Stimulated activated CD4-positive, alpha-beta T cell treated with anti-CD3 and anti-CD28 coated beads, TNF-alpha, amount 100 ng/mL, for 24 hours (primary cell): Measurements from ENCODE around the gene SFN.
"Not testable (repeated sequence)": the region's sequence is repeated elsewhere in the genome, so short reads cannot be mapped to it uniquely, and the experiment has no call there.

ENCODE experiments used
- DNase-seq, 3 experiments: peaks; one replicate each; pipeline ENCODE4 v3.0.0-alpha.2; 2020; ENCODE audit warnings: low read depth in 3 of 3

The SFN gene

DNA sequence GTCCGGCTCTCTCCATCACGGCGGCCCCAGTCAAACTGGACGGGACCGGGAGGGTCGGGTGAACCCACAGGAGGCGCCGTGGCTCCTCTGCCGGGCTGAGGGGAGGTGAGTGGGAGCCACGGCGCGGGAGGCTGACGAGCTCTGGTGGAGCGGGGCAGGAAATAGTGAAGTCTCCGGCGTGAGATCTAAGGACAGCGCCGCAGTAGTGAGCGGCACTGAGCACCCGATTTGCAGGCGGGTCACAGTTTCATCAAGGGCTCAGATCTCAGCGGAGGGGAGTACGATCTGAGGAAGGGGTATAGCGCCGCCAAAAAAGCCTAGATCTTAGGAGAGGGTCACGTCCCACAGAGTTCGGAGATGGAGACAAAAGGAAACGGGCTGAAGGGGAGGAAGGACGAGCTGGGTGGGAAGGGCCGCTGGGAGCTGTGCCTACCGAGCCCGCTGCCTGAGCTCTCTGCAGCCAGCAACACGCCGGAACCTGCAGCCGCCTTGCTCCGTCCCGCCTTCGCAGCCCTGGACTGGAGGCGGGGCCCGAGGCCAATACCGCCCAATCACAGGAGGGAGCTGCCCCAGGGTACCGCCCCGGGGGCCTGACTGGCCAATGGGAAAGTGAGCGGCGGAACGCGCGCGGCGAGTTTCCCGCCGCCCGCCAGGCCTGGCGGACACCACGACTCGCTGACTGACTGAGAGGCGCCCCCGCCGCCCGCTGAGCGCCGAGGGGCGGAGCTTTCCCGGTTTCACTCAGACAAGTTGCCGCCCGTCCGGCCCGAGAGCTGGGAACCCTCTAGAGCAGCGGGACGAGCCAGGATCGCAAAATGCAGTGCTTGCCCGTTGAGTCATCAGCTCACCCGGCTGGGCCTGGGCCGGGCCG is 1.9 kb downstream of the SFN start:
- peak; percentile 85 to 96 (median 87) for DNase-seq

DNA sequence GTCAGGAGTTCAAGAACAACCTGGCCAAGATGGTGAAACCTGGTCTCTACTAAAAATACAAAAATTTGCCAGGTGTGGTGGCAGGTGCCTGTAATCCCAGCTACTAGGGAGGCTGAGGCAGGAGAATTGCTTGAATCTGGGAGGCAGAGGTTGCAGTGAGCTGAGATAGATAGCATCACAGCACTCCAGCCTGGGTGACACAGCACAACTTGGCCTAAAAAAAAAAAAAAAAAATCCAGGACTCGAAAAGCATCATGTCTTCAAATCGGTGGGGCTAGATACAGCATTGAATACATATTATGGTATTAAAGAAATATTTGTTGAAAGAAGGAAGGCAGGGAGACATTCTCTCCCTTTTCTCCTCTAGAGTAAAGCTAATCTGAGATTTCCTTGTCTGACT is 10.1 kb downstream of the SFN start:
- not testable (repeated sequence) for DNase-seq

DNA sequence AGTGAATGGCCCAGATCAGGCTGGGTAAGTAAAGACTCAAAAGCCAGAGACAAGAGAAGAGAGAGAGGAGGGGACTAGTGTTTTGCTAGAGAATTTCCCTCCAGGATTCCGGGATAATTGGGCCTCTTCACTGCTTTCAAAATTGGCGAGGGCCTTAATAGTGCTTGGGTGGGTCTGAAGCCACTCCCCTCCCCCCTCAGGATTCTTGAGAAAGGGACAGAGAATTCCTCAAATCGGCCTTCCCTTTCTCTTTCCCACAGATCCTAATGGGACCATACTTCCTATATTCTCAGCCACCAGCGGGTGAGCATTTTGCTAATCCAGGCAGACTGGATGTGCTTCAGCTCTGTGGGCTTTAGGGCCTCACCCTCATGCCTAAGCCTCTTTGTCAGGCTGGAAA is 11.9 kb downstream of the SFN start:
- DNase-seq: no peak

DNA sequence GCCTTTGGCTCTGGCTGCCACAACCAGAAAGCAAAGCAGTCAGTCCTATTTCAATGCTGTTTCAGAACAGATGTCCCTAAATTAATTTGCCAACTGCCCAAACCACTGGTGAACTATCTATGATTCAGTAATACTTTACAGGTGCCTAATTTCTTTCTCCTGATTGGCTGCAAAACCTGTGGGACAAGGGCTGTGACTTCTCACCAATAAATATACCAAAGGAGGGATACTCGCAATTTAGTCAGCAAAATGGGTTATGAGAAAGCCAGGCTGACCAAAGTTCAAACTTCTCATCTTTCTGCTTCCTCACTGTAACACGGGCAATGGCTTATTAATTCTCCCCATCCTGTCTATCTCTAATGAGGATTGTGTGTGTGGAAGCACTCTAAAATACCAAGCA is 14.4 kb downstream of the SFN start:
- DNase-seq: no peak

DNA sequence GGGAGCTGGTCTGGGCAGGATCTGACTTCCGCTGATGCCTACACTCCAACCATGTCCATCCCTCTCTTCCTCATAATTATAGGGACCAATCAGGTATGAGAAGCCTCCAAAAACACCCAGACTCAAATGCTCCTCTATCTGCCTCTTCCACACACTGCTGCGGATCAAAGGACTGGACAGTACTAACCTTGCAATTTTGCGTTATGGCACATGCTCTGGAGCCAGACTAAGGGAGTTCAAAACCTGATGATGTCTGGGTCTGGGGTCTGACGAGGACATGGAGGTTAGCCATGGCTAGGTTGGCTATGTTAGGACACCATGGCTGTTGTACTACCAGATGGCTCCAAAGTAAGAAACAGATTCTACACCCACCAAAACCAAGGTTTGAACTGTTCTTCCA is 16.8 kb downstream of the SFN start:
- DNase-seq: no peak

DNA sequence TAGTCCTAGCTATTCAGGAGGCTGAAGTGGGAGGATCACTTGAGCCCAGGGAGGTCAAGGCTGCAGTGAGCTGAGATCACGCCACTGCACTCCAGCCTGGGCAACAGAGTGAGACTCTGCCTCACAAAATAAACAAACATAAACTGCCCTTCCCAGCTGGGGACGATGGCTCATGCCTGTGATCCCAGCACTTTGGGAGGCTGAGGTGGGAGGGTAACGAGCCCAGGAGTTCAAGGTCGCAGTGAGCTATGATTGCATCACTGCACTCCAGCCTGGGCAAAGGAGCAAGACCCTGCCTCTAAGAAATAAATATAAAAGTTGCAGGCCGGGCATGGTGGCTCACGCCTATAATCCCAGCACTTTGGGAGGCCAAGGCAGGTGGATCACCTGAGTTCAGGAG is 18.7 kb downstream of the SFN start:
- DNase-seq: not testable (repeated sequence)

DNA sequence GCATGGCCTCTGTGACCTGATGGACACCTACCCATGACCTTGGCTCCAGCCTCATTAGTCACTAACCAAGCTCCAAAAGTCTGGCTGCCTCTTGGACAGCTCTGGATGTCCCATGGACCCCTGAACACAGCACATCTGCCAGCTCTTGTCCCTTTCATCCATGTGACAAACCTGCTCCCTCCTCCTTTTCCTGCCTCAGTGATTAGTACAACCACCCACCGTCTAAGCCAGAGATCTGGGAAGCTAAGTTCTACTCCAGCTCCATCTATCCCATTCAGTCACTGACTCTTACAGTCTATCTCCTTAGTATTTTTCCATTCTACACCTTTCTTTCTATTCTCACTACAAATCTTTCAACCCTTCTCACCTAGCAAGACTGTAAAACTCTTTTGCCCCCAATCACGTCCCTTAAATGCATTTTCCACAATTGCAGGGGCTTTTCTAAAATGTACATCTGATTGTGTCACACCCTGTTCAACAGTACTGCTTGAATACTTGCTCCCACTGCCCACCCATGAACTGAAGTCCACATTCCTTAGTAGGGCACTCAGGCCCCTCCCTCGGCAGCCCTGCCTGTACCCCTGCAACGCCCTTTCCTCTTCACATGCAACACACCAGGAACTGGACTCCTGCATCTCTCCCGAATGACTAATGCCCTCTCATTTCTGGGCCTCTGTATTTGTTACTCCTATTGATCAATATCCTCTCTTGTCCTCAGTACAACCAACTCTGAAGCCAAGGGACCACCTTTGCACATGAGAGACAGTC is 19.9 kb downstream of the SFN start:
- no peak for DNase-seq

DNA sequence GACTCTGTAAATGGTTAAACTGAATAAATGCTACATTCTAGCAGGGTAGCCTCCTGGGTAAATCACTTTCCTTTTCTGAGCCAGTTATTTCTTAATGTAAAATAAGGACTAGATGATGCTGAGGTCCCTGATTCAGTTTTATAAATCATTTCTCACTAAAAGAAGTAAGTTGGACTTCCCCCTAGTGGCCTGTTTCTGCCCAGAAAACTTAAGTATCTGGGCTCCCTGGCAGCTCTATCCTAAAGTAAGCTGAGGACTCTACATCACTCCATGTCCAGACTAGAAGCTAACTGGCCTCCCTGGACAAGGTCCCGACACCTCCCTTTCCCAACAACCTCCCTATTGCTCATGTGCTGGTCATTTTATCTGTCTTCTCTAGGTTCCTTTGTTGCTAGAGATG is 24.2 kb downstream of the SFN start:
- no peak for DNase-seq

DNA sequence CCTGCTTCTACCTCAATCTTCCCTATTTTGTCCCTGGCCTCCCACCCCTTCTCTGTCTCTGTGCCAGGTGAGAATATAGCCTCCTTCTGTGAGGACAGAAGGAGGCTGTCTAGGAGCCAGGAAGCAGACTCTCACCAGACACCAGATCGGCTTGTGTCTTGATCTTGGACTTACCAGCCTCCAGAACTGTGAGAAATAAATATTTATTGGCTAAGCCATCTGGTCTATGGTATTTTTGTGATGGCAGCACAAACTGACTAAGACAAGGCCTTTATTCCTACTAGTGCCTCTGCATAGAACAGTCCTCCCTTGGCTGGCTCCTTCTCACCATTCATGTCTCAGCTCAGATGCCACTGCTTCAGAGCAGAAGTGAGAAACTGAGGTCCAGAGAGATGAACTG is 25.3 kb downstream of the SFN start:
- DNase-seq: no peak

DNA sequence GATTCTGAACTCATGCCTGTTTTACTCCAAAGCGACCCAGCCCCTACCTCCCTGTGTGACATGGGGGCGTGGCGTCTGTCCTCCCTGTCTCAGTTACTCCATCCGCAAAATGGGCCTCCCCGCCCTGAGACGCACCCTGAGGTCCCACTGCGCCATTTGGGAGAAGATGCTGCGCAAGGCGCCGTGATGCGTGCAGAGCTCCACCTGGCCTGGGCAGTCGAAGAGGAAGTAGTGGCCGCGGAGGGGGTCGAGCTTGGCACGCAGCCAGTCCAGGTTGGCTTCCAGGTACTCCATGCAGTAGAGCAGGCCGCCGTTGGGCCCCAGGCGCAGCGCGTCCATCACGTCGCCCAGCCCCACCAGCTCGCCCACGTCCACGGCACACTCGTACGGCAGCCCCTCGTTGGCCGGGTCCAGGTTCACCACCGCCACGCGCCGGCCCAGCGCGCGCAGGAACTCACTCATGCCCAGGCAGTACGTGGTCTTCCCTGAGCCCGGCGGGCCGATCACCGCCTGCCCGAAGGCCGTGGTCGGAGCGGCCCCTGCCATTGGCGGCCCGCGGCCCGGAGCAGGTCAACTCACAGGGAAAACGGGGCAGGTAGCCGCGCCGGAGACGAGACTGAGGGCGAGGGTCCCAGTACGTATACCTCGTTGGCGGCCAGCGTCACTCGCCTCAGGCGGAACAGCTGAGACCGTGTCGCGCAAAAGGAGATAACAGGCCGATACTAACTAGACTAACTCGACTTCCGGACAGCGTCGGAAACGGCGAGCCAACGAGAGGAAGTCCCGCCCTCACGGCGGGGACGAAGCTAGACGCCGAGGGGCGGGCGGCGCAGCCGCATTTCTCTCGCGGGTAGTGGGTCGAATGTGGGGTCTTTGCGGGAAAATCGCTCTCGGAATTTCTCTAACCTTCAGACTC is 26.9 kb downstream of the SFN start, which contains the start of gene GPN2:
Gene GPN2 (minus strand): TSS at position 733 of the 916 bp plus-strand sequence. CDS start 187 bp downstream, at position 546.
- DNase-seq: peak; percentile 59 to 78 (median 60)

DNA sequence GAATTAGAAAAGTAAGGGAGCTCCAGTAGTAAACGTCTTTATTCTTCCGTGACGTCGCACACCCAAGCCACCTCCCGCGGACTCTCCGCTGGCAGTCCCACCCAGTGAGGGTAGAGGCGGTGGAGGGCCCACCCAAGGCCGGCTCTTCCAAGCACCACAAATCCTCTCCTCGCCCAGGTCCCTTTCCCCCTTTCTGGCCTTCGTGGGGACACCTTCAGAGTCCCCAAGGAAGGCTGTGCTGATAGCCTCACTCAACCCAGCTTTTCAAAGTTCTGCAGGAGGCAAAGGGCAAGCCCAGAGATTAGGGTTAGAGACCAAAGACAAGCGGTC is 27.5 kb downstream of the SFN start:
- DNase-seq: no peak

DNA sequence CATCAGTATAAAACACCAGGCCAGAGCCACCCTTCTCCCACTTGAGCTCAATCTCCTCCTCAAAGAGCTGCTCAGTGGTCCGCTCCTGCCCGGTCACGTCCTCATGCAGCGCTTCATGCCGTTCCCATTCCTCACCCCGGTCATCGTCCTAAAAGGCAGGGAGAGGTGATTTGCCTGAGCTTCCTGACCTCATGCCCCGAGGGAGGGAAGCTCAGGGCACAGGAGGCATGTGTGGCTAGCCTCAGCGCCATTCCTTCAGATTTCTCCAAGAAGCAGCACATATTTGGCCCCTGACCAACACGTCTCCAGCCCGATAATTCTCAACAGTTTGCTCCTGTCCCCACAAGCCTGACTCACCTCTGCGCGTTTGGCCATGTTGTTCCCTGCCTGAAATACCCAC is 31.3 kb downstream of the SFN start:
- DNase-seq: no peak

DNA sequence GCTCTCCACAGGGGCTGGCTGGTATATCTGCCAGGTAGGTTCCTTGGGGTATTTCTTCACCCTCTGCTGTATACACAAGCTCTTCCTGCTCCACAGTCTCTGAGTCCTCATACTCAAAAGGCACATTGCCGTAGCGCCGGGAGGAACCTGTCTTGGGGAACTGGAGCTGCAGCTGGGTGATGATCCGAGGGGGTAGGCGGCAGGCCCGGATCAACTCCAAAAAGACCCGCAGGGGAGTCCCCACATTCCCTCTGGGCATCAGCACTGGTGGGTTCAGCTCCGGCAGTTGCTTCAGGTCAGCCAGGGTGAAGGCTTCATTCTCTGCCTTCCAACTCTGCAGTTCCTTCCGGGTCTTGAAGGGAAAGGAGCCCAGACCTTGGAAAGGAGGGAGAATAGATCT is 34.4 kb downstream of the SFN start:
- DNase-seq: no peak

DNA sequence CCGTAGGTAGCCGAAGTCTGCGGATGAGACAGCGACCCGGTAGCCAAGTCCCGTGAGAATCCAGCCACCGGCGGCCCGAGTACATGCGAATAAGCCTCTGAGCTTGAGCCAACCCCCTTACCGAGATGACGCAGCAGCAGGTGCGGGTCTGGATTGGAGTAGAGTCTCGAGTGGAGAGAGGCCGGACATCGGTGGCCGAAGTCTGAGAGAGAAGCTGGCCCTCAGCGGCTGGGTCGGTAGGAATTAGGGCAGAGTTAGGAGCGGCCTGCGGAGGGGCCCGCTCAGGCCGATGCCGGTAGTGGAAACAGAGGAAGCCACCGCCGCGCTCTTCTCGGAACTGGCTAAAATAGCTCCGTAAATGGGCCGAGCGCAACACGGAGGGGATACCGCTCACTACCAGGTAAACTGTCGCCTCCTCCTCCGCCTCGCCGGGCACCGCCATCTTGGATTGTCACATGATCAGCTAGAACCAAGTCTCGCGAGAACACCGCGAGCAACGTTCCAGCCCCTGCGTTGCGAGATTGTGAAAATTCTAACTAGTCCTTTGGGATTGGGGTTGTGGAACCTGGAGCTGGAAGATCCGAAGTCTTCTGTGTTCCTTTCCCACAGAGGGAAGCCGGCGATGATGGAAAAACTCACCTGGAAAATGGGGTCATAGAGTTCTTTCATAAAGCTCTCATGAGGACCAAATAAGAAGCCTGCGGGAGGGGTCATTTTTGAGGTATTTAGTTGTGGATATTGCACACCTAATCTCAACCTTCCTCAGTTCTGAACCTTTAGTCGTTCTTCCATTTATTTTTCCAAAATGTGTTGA is 37.3 kb downstream of the SFN start, which contains the start of gene GPATCH3:
Gene GPATCH3 (minus strand): TSS at position 467 of the 814 bp plus-strand sequence. CDS start 25 bp downstream, at position 442.
- peak; percentile 72 to 88 (median 87) for DNase-seq

DNA sequence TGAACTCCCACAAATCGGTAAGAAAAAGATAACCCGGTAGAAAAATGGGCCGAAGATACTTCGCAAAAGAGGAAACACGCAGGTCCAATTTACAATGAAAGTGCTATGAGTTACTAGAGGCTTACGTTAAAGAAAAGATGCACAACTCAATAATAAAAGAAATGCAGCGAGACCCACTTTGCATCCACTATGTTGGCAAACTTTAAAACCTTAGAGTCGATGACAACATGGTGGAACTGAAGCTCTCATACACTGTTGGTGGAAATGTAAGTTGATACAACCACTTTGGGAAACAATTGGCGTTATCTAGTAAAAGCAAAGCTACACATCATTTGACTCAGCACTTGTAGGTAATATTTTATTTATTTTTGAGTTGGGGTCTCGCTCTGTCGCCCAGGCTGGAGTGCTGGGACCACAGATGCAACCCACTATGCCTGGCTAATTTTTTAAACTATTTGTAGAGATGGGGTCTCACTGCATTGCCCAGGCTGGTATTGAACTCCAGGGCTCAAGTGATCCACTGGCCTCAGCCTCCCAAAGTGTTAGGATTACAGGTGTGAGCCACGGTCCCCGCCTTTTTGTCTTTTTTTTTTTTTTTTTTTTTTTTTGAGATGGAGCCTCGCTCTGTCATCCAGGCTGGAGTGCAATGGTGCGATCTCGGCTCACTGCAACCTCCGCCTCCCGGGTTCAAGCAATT is 38.0 kb downstream of the SFN start:
- no peak for DNase-seq

DNA sequence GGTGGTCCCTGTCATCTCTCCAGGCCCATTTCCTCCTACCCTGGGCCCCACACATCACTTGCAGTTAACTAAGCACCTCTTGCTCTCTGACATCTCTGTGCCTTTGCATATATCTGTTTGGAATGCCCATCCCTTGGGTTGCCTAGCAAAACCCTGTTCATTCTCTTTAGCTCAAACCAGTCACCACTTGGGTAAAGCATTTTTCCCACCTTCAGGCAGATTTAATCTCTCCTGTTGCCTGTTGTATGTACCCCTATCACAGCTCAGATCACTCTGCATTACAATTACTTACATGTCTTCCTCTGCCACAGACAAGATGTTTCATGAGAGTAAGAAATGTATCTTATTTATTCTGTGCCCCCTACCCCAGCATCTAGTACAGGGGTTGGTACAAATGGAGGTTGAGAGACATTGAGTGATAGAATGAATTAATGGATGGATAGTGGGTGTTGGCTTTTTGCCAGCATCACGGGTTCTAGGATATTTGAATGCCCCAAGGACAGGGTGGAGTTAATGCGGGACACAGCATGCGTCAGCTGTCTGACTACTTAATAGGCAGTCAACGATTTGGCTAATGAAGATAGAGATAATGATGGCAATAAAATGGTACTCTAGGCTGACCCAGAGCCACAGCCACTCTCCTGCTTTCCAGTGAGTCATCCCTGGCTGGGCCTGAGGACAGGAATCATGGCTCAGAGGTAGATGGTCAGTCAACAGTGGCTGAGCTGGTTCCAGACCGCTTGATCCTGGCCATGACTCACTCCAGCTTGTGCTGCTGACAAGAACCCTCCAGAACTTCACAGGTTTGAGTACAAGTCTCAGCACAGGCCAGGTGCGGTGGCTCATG is 44.3 kb downstream of the SFN start:
- DNase-seq: no peak

DNA sequence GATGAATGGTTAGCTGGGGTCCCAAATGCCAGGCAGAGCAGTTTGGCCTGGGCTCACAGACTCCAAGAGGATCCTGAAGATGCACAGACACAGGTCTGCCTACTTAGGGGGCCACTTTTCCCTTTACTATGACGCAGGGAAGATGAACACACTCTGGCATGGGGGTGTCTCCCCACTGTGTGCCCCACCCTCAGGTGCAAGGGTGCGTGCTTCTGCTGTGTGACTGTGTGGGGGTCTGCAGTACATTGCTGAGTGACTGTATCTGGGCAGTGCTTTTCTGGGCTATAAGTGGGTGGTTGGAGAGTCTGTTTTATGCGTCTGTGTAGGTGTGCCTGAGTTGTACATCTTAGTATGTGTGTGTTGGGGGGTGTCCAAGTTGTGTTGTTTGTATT is 47.0 kb downstream of the SFN start:
- DNase-seq: no peak

DNA sequence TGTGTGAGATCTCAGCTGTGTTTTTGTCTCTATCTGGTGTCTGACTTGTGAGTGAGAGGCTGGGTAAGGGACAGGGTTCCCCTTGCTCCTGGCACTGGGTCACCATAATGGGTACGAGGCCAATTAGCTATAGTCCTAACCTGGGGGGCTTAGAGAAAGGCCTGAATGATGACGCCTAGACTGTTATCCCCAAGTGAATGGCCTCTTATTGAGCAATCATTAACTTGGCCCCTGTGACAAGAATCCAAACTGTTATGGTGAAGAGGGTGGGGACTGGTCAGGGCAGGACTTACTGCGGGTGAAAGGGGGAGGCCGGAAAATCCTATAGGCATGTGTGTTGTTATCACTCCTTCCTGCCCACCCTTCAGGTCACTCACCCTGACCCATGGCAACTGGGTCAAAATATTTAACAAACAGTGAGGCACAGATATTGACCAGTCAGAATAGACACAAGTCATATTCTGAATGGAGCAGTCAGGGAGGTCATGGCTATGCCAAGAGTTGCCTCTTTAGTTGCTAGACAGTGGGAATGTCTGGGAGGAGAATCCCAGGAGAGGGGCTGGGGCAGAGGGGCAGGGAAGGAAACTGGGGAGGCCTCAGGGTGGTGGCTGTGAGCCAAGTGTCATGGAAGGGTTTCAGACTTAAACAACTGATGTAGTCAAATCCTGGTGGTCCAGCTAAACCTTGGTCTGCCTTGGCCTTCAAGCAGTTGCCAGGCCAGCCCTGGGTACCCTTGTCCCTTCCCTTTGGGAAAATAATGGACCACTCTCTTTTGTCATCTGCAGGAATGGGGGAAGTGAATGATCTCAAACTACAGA is 47.6 kb downstream of the SFN start:
- DNase-seq: no peak
